Astrocyte of the spinal cord (primary cell): Measurements from ENCODE around the gene TXNRD2.

Experiments used
- DNase-seq: peaks from one replicate; pipeline ENCODE4 v3.0.0; 2011; ENCODE audit warnings: low read depth, low spot score
- H3K4me3 ChIP-seq: 2 replicates; pipeline ENCODE4 v1.5.1; 2011; ENCODE audit warnings: low read depth, mild to moderate bottlenecking, low read length, moderate library complexity
- CTCF ChIP-seq: IDR thresholded peaks from 2 replicates; pipeline ENCODE4 v1.5.1; 2012; ENCODE audit warnings: low read depth, mild to moderate bottlenecking, low read length, inconsistent platforms
- in situ Hi-C: cut with HindIII; loops from 2 replicates; pipeline ENCODE4 v1.10.0; 2017; ENCODE audit warnings: low sequenced_read_pairs

The TXNRD2 gene

GRCh38 chr22:19851291-19852176, 90.1 kb downstream of the TXNRD2 start:
- in situ Hi-C loops = no loop called here
- no peak for DNase-seq
- no peak for TF ChIP-seq CTCF
- H3K4me3 ChIP-seq = no peak overlapping the region

- no peak for TF ChIP-seq CTCF
- H3K4me3 ChIP-seq = no peak overlapping the region
- no peak for DNase-seq
- in situ Hi-C loops = no loop called here
These were observed 90.9 kb downstream of the TXNRD2 start for GRCh38 chr22:19850763-19851109.

GRCh38 chr22:19849835-19850762, 91.5 kb downstream of the TXNRD2 start:
- in situ Hi-C loops = no loop called here
- no peak overlapping the region for H3K4me3 ChIP-seq
- no peak for DNase-seq
- TF ChIP-seq CTCF = no peak

- TF ChIP-seq CTCF = no peak
- no peak for DNase-seq
- in situ Hi-C loops = no loop called here
- no peak overlapping the region for H3K4me3 ChIP-seq
These were observed 93.1 kb downstream of the TXNRD2 start for GRCh38 chr22:19848298-19849224.

- no peak overlapping the region for H3K4me3 ChIP-seq
- in situ Hi-C loops = no loop called here
- no peak for TF ChIP-seq CTCF
- DNase-seq = no peak
These were observed 94.3 kb downstream of the TXNRD2 start for GRCh38 chr22:19847345-19847632.
